ENCODE measurements around the gene UBE2L3.

UBE2L3 gene

GRCh38 chr22:21650823-21651520, 83.5 kb downstream of the UBE2L3 start:
- no peak for DNase-seq

GRCh38 chr22:21651521-21652009, 84.1 kb downstream of the UBE2L3 start:
- DNase-seq, result no peak

DNA sequence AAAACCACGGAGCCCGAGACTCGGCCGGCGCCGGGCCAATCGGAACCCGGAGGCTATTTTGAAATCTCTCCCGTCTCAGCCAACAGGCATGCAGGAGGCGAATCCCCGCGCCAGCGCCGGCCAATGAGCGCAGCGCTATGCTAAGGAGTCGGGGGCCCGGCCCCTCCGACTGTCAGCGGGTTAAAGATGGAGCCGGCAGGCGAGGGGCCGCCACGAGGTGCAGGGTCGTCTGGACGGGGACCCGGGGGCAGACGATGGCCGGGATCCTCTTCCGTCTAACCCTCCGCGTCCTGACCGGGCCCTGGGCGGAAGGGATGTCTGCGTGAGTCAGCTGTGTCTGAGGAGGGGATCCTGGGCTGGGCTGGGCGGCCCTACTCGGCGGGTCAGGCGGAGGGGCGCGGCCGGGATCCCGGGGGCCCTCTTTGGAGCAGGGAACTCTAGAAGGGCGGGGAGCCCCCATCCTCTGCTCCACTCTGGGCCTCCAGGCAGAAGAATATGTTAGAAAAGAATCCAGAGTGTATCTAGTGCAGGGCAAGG, 84.6 kb downstream of the UBE2L3 start:
- DNase-seq, result peak; percentile 77 to 81

GRCh38 chr22:21652547-21653545, 85.3 kb downstream of the UBE2L3 start:
- no peak for DNase-seq

DNA sequence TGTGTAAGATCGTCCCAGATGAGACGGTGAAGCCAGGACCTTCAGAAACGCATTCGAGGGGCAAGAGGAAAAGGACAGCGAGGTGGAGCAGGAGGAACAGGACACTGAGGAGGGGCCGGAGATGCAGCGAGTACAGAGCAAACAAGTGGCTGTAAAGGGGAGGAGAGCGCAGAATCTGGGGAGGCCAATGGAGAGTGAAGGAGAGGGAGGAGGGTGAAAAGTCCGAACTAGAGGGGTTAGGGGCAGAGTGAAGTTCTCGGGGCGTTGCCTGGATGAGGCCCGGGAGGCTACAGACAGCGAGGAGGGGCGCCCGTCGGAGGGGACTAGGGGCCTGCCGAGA, 89.5 kb downstream of the UBE2L3 start:
- DNase-seq, result no peak

DNA sequence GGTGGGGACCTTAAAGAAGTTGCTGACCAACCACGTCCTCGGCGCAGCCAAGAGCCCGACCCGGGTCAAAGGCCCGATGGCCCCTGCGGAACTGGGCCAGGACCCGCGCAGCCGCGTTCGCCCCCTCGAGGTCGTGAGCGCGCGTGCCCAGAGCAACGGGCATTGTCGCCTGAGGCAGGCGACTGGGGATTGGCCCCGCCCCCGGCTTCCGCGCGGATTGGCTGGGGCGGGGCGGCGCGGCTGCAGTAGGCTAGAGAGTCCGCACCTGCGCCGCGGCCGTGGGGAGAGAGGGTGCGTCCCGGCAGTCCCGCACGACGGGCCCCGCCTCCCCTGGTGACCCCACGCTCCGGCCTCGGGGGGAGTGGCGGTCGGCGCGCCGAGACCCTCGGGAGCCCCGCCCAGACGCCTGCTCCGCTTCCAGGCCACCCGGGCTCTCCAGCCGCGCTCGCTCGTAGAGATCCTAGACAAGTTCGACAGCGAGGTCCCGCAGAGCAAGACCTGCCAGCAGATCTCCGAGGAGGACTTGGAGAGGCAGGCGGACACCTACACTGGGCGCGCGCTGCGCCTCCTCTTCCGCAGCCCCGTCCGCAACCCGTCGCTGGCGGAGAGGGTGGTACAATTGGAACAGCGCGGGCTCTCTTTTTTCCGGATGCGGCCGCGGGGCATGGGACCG, 90.0 kb downstream of the UBE2L3 start:
- peak; percentile 68 to 83 for DNase-seq

DNA sequence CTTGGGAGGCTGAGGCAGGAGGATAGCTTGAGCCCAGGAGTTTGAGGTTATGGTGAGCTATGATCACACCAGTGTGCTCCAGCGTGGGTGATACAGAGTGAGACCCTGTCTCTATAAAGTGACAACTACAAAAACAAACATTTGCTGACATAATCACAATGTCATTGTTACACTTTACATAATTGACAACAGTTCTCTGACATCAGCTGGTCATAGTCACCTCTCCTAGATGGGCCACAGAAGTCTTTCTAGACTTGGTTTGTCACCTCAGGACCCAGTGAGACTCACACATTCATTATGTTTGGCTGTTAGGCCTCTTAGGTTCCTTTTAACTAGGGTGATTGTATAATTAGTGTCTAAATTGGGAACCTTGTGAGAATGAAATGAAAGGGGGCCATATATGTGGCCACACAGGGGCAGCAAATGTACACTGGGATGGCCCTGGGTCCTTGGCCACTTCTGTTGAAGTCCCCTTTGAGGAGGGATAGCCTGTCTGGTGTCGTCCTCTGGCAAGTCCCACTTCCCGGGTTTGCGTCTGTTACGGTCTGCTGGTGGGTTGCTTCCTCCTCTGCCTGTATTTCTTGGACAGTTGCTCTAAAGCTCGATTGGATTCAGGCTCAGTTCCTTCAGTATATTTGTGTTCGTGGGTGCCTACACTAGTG, 92.5 kb downstream of the UBE2L3 start:
- DNase-seq, result no peak

DNA sequence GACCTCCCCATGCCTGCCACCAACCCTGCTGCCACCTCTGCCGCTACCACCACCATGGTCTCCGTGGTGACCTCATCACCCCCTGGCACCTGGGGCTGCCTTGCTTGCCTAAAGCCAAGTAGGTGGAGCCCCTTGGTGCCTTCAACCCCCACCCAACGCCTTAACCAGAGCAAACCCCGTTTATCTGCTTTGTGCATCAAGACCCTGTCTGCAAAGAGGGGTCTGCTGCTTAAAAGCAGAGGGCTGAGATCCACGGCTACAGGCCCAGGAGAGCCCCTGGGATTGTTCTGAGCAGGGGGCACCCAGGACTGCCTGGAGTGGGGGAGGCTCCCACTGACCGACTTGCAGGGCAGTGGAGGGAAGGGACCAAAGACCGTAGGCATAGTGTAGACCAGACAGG, 93.4 kb downstream of the UBE2L3 start:
- DNase-seq, result no peak

GRCh38 chr22:21661991-21662390, 94.5 kb downstream of the UBE2L3 start:
- DNase-seq, result no peak

GRCh38 chr22:21663738-21664137, 96.2 kb downstream of the UBE2L3 start:
- no peak for DNase-seq

- no peak for DNase-seq
These were observed 97.7 kb downstream of the UBE2L3 start for GRCh38 chr22:21665047-21665851.

GRCh38 chr22:21666786-21667185, 99.3 kb downstream of the UBE2L3 start:
- DNase-seq, result no peak

- no peak for DNase-seq
These were observed 101.5 kb downstream of the UBE2L3 start for GRCh38 chr22:21669026-21669425.

DNA sequence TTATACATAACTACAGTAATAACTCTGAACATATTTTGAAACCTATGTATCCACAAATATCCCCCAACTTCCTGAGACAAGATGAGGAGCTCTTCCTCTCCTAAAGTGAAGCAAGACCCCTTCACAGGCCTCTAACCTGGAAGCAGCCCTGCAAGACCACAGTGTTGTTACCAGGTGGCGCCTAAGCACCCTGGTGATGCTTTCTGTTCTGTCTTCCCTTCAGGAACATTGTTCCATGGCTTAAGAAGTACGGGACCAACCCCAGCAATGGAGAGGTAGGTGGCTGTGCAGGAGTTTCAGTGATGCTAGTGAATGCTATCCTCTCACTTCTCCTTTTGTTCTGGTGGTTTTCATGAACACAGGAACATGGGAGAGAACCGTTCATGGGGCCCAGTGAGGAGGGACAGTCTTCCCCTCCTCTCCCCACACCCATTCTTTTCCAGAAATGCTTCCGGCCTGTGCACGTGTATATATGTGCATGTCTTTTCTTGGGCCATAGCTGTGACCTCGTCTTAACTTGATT, 104.7 kb downstream of the UBE2L3 start:
- DNase-seq, result no peak

Measured in stimulated activated CD4-positive, alpha-beta T cell treated with anti-CD3 and anti-CD28 coated beads, Interleukin-4, amount 100 ng/mL, for 4 hours (primary cell).